ENCODE measurements around the gene ID1. TPM values are rescaled to one million over a fixed set of nuclear protein-coding genes. Genes with fewer than 3 reads are reported as not detected.

ID1 gene
- total and polyA plus RNA-seq, 2 donors from 2014 or later: 189 to 293 TPM

- Histone ChIP-seq H3K4me1 (ENCODE audit: control insufficient read depth in 2 of 3, insufficient read depth in 2 of 3, low read depth in 1 of 3, low read length in 3 of 3) (peaks cover 1 to 14% (median 12%) of the 10 kb centered on the region in 3 donors), H3K9ac (ENCODE audit: low read length in 3 of 3) (peak overlapping the region; percentile 61 to 92 (median 91)), H3K9me3 (ENCODE audit: control insufficient read depth in 2 of 3, insufficient read depth in 1 of 3, low read length in 3 of 3) (no peaks in the 10 kb centered on the region), H3K4me3 (ENCODE audit: low read length in 3 of 3) (peak overlapping the region; percentile 65 to 95 (median 85)), H3K27ac (ENCODE audit: low read depth in 2 of 2, low read length in 2 of 2) (peak overlapping the region; percentile 93 to 94), H3K27me3 (ENCODE audit: control insufficient read depth, insufficient read depth, low read length) (no peaks in the 10 kb centered on the region), H3K36me3 (ENCODE audit: control insufficient read depth in 2 of 3, insufficient read depth in 3 of 3, low read length in 3 of 3) (no peaks in the 10 kb centered on the region)
- no peak for TF ChIP-seq CTCF (IDR thresholded peaks at IDR 0.05; ENCODE audit: borderline replicate concordance, extremely low read depth, insufficient read depth)
- DNase-seq (peak; percentile 99 to 100 (median 99)), FAIRE-seq (no peak)
- intact Hi-C loops (cut with DNase I): no loop called here
These were observed 1.1 kb upstream of the ID1 start for GRCh38 chr20:31603822-31604566.

GRCh38 chr20:31604567-31605030, 490 bp upstream of the ID1 start:
- Histone ChIP-seq H3K4me1 (ENCODE audit: control insufficient read depth in 2 of 3, insufficient read depth in 2 of 3, low read depth in 1 of 3, low read length in 3 of 3) (peaks cover 4 to 14% (median 13%) of the 10 kb centered on the region in 3 donors), H3K27ac (ENCODE audit: low read depth in 2 of 2, low read length in 2 of 2) (peak overlapping the region; percentile 93 to 94), H3K36me3 (ENCODE audit: control insufficient read depth in 2 of 3, insufficient read depth in 3 of 3, low read length in 3 of 3) (no peaks in the 10 kb centered on the region), H3K9ac (ENCODE audit: low read length in 3 of 3) (peak overlapping the region; percentile 61 to 92 (median 91)), H3K4me3 (ENCODE audit: low read length in 3 of 3) (peak overlapping the region; percentile 65 to 95 (median 85)), H3K27me3 (ENCODE audit: control insufficient read depth, insufficient read depth, low read length) (no peaks in the 10 kb centered on the region), H3K9me3 (ENCODE audit: control insufficient read depth in 2 of 3, insufficient read depth in 1 of 3, low read length in 3 of 3) (no peaks in the 10 kb centered on the region)
- intact Hi-C loops (cut with DNase I): no loop called here
- no peak for FAIRE-seq
- TF ChIP-seq CTCF (IDR thresholded peaks at IDR 0.05; ENCODE audit: borderline replicate concordance, extremely low read depth, insufficient read depth): no peak
- DNase-seq: no peak

GRCh38 chr20:31605902-31606803, 1.1 kb downstream of the ID1 start:
- Histone ChIP-seq H3K9me3 (ENCODE audit: control insufficient read depth in 2 of 3, insufficient read depth in 1 of 3, low read length in 3 of 3) (no peaks in the 10 kb centered on the region), H3K36me3 (ENCODE audit: control insufficient read depth in 2 of 3, insufficient read depth in 3 of 3, low read length in 3 of 3) (no peaks in the 10 kb centered on the region), H3K27me3 (ENCODE audit: control insufficient read depth, insufficient read depth, low read length) (no peaks in the 10 kb centered on the region), H3K9ac (ENCODE audit: low read length in 3 of 3) (peak overlapping the region; percentile 90 to 96 (median 92)), H3K4me1 (ENCODE audit: control insufficient read depth in 2 of 3, insufficient read depth in 2 of 3, low read depth in 1 of 3, low read length in 3 of 3) (peaks cover 6 to 19% (median 13%) of the 10 kb centered on the region in 3 donors), H3K4me3 (ENCODE audit: low read length in 3 of 3) (peak overlapping the region; percentile 85 to 95 (median 93)), H3K27ac (ENCODE audit: low read depth in 2 of 2, low read length in 2 of 2) (peak overlapping the region; percentile 93 to 94)
- intact Hi-C loops (cut with DNase I): no loop called here
- FAIRE-seq (no peak), DNase-seq (peak; percentile 43 to 83 (median 69))
- TF ChIP-seq CTCF (IDR thresholded peaks at IDR 0.05; ENCODE audit: borderline replicate concordance, extremely low read depth, insufficient read depth): no peak
